Upper lobe of left lung (tissue), 6 donors: ENCODE data around the gene NHSL1. TPM values are rescaled to one million over a fixed set of nuclear protein-coding genes. Genes with fewer than 3 reads are reported as not detected.

ENCODE experiments used
- ATAC-seq, 2 donors: fragments of 200-7000 bp; cut with Tn5 transposase; one replicate each; pipeline ENCODE4 v1.9.1; 2022; ENCODE audit warnings: mild to moderate bottlenecking in 2 of 2, moderate library complexity in 2 of 2; ENCODE audit not compliant: low FRiP score in 2 of 2
- DNase-seq, 2 donors: peaks; one replicate each; pipeline ENCODE4 v3.0.0-alpha.2; 2019 to 2020
- H3K27ac ChIP-seq, 4 donors: fragments of 200-600 bp; sonication (generic); one replicate each; pipeline ENCODE4 v1.5.1; 2016 to 2019
- H3K27me3 ChIP-seq, 4 donors: fragments of 200-600 bp; sonication (generic); one replicate each; pipeline ENCODE4 v1.5.1; 2017 to 2019
- H3K36me3 ChIP-seq, 4 donors: fragments of 200-600 bp; sonication (generic); one replicate each; pipeline ENCODE4 v1.5.1; 2016 to 2019
- H3K4me1 ChIP-seq, 4 donors: fragments of 200-600 bp; sonication (generic); one replicate each; pipeline ENCODE4 v1.5.1; 2018 to 2019
- H3K4me3 ChIP-seq, 4 donors: fragments of 200-600 bp; sonication (generic); one replicate each; pipeline ENCODE4 v1.5.1; 2017 to 2019; ENCODE audit warnings: mild to moderate bottlenecking in 2 of 4, moderate library complexity in 1 of 4
- H3K9me3 ChIP-seq, 4 donors: fragments of 200-600 bp; sonication (generic); one replicate each; pipeline ENCODE4 v1.5.1; 2018 to 2019
- CTCF ChIP-seq, 6 experiments: fragments of 450-650 bp in 4 of 6; fragments of 200-600 bp in 2 of 6; sonication (generic) in 2 of 6; IDR thresholded peaks; one replicate each; pipeline ENCODE4 v1.5.1; 2016 to 2019; ENCODE audit warnings: antibody characterized with exemption in 6 of 6
- EP300 ChIP-seq, 4 donors: sonication (generic); formaldehyde crosslinking; IDR thresholded peaks; one replicate each; pipeline ENCODE4 v1.5.1; 2017; ENCODE audit warnings: antibody characterized with exemption in 4 of 4, control low read depth in 2 of 4
- POLR2A ChIP-seq, 4 donors: fragments of 450-650 bp; IDR thresholded peaks; one replicate each; pipeline ENCODE4 v1.5.1; 2016 to 2017; ENCODE audit warnings: antibody characterized with exemption in 4 of 4, mild to moderate bottlenecking in 2 of 4
- POLR2AphosphoS5 ChIP-seq, 2 donors: sonication (generic); formaldehyde crosslinking; IDR thresholded peaks; one replicate each; pipeline ENCODE4 v1.5.1; 2017; ENCODE audit warnings: antibody characterized with exemption in 2 of 2
- WGBS, 2 donors: methylation state at CpG; one replicate each; pipeline ENCODE4 v1.1.5; 2017 to 2018; 5-methylcytosine and 5-hydroxymethylcytosine counted together
- total RNA-seq, 6 donors: library from RNA; depleted of rRNA in 4 of 6; stranded (reverse); fragments of >200 nt in 4 of 6; gene quantifications; one replicate each; pipeline versions ENCODE4 v1.1.0 to v1.2.1, GENCODE V29; 2016 to 2021
- donor health status: DM: no; HTN: no; CAD: no; lungs with moderate emphysema.
- donor health status: DM: no; HTN: yes; CAD: no; lungs with severe emphysema.

NHSL1 gene
- total RNA-seq, 6 donors from 2014 or later = 37.3 to 80.2 (median 56.6) TPM

- H3K27me3 ChIP-seq = no peaks in the 10 kb centered on the region
- no peaks in the 10 kb centered on the region for H3K9me3 ChIP-seq
- H3K36me3 ChIP-seq = no peaks in the 10 kb centered on the region
- WGBS, 2 donors = 50 to 61% methylated on average over 5 of the region's 5 CpGs
- DNase-seq (no peak), ATAC-seq (peak in 1 of 2 donors; percentile 74)
- peaks cover 0 to 18% (median 13%) of the 10 kb centered on the region in 4 donors for H3K4me1 ChIP-seq
- TF ChIP-seq EP300 (IDR thresholded peaks at IDR 0.05) (no peak), POLR2AphosphoS5 (IDR thresholded peaks at IDR 0.05) (no peak), CTCF (IDR thresholded peaks at IDR 0.05) (no peak), POLR2A (IDR thresholded peaks at IDR 0.05) (no peak)
- H3K27ac ChIP-seq = peak overlapping the region in 1 of 4 donors; percentile 11
- no peak overlapping the region for H3K4me3 ChIP-seq
Observed at GRCh38 chr6:138521790-138522189, 22.5 kb upstream of the NHSL1 start.

- TF ChIP-seq CTCF (IDR thresholded peaks at IDR 0.05) (peak in 4 of 6 experiments; percentile 14 to 43 (median 31)), POLR2AphosphoS5 (IDR thresholded peaks at IDR 0.05) (no peak)
Observed at GRCh38 chr6:138520463-138520862, 21.2 kb upstream of the NHSL1 start.

DNA sequence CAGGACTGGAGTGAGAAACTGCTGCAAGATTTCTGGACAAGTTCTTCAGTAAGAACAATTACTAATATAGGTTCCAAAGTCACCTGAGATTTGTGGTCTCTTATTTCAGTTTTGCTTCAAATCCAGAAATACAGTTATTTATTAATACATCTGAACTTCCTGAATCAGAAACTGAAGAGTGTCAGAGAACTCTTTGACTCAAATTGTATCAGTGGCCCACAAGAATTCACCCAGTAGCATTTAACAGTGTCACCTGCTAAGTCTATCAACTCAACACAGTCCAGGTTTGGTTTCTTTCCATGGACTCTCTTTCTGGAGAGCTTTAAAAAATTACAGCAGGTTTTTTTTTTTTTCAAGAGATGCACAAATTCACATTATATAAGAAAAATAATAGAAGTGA lies 18.8 kb upstream of the NHSL1 start:
- no peak overlapping the region for H3K27ac ChIP-seq
- H3K27me3 ChIP-seq = no peaks in the 10 kb centered on the region
- no peaks in the 10 kb centered on the region for H3K9me3 ChIP-seq
- TF ChIP-seq EP300 (IDR thresholded peaks at IDR 0.05) (no peak), POLR2A (IDR thresholded peaks at IDR 0.05) (no peak), CTCF (IDR thresholded peaks at IDR 0.05) (no peak), POLR2AphosphoS5 (IDR thresholded peaks at IDR 0.05) (no peak)
- peaks cover 0 to 15% (median 12%) of the 10 kb centered on the region in 4 donors for H3K4me1 ChIP-seq
- DNase-seq (no peak), ATAC-seq (no peak)
- no peaks in the 10 kb centered on the region for H3K36me3 ChIP-seq
- no peak overlapping the region for H3K4me3 ChIP-seq

More at GRCh38 chr6:138520463-138520862, 21.2 kb upstream of the NHSL1 start:
- no peak overlapping the region for H3K27ac ChIP-seq
- no peaks in the 10 kb centered on the region for H3K9me3 ChIP-seq
- ATAC-seq (no peak), DNase-seq (no peak)
- H3K36me3 ChIP-seq = no peaks in the 10 kb centered on the region
- no peaks in the 10 kb centered on the region for H3K27me3 ChIP-seq
- 54 to 60% methylated on average over 3 of the region's 3 CpGs for WGBS, 2 donors
- peaks cover 0 to 18% (median 13%) of the 10 kb centered on the region in 4 donors for H3K4me1 ChIP-seq
- no peak overlapping the region for H3K4me3 ChIP-seq

DNA sequence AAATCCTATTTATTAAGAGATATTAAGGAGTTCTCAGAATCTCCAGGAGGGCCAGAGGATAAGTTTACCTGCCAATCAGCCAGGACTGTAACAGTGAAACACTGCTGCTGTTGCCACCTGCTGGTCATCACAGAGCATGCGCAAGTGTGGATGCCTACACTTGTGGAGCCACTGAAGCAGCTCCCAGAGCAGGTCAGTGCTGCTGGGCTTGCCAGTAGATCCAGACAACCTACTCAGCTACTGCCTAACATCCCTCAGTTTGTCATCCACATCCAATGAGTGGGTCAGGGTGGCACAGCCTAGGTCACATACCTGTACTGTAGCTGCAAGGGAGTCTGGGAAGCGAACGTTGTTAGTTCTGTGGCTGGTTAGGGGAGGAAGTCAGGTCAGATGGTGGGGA lies 18.3 kb upstream of the NHSL1 start:
- Histone ChIP-seq H3K4me1 (peaks cover 0 to 14% (median 10%) of the 10 kb centered on the region in 4 donors), H3K27me3 (no peaks in the 10 kb centered on the region), H3K4me3 (no peak overlapping the region), H3K9me3 (no peaks in the 10 kb centered on the region), H3K36me3 (no peaks in the 10 kb centered on the region), H3K27ac (no peak overlapping the region)
- DNase-seq (peak in 1 of 2 donors; percentile 61), ATAC-seq (peak; percentile 66 to 81)
- TF ChIP-seq CTCF (IDR thresholded peaks at IDR 0.05) (peak in 5 of 6 experiments; percentile 52 to 64 (median 63)), POLR2A (IDR thresholded peaks at IDR 0.05) (no peak), POLR2AphosphoS5 (IDR thresholded peaks at IDR 0.05) (no peak)
- WGBS, 2 donors = 80 to 94% methylated on average over 3 of the region's 3 CpGs

- 87 to 88% methylated on average over 12 of the region's 12 CpGs for whole genome bisulfite sequencing, 2 donors
Observed at GRCh38 chr6:138515657-138516248, 16.5 kb upstream of the NHSL1 start.

More at GRCh38 chr6:138515657-138516248, 16.5 kb upstream of the NHSL1 start:
- H3K27me3 ChIP-seq = no peaks in the 10 kb centered on the region
- H3K36me3 ChIP-seq = no peaks in the 10 kb centered on the region
- no peak for TF ChIP-seq CTCF (IDR thresholded peaks at IDR 0.05)
- TF ChIP-seq POLR2AphosphoS5 (IDR thresholded peaks at IDR 0.05) = no peak
- no peak for TF ChIP-seq POLR2A (IDR thresholded peaks at IDR 0.05)
- no peak for TF ChIP-seq EP300 (IDR thresholded peaks at IDR 0.05)
- no peak overlapping the region for H3K4me3 ChIP-seq
- H3K9me3 ChIP-seq = no peaks in the 10 kb centered on the region
- no peak overlapping the region for H3K27ac ChIP-seq
- DNase-seq (no peak), ATAC-seq (no peak)
- no peaks in the 10 kb centered on the region for H3K4me1 ChIP-seq
